Sigmoid colon (tissue), 4 donors: ENCODE data around the gene CD44.

Experiments
- EP300 ChIP-seq, 4 donors: sonication (generic); formaldehyde crosslinking; IDR thresholded peaks; one replicate each; pipeline ENCODE4 v1.6.1; 2017; ENCODE audit warnings: antibody characterized with exemption in 4 of 4
- POLR2A ChIP-seq, 2 donors: fragments of 450-650 bp; IDR thresholded peaks; one replicate each; pipeline ENCODE4 v1.6.1; 2016; ENCODE audit warnings: antibody characterized with exemption in 2 of 2, mild to moderate bottlenecking in 2 of 2, moderate library complexity in 2 of 2
- POLR2AphosphoS5 ChIP-seq, 4 donors: sonication (generic); formaldehyde crosslinking; IDR thresholded peaks; one replicate each; pipeline ENCODE4 v1.6.1; 2017; ENCODE audit warnings: antibody characterized with exemption in 4 of 4

DNA sequence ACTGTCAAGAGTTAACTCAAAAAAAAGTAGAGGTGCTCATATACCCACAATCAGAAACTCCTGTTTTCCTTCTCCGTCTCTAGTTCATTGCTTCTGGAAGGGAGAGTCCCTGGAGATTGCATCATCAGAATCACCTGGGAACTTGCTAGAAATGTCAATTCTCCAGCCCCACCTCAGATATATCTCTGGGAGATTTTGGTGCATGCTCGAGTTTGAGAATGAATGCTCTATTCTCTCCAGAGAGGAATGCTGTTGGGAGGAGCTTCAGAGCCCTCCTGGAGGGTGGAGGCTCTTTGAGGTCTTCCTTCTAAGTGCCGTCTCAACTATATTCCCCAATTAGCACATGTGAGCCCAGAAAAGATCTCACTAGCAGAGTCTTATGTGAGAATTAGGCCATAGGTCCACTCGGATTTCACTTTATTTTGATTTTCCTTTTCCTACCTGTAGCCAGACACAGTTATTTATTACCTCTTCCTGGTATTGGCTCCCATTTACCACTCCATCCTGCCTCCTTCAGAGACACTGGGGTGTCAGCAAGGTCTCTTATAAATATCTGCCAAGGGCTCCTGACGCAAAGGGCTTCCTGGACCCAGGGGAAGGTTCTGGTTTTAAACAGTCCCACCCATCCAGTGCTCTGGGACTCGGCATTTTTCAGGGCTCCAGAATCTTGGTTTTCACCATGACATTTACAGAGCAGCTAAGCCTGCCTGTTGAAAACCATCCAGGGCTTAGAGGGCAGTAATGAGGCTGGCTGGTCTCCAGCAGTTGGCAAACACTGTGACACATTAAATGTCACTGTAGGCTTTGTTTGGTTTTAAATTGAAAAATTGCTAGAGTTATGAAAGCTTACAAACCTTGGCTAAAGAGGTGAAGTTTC, 136.2 kb downstream of the CD44 start:
- no peak for TF ChIP-seq POLR2A (IDR thresholded peaks at IDR 0.05)
- TF ChIP-seq POLR2AphosphoS5 (IDR thresholded peaks at IDR 0.05) = no peak
- TF ChIP-seq EP300 (IDR thresholded peaks at IDR 0.05) = no peak
